Psoas muscle (tissue), 8 donors: Measurements from ENCODE around the gene PIGBOS1. TPM values are rescaled to one million over a fixed set of nuclear protein-coding genes. Genes with fewer than 3 reads are reported as not detected.

Experiments
- ATAC-seq, 4 donors: fragments of 200-7000 bp; cut with Tn5 transposase; one replicate each; pipeline ENCODE4 v1.9.1; 2020; ENCODE audit warnings: moderate library complexity in 3 of 4, mild to moderate bottlenecking in 2 of 4
- DNase-seq, 2 donors: peaks; one replicate each; pipeline ENCODE4 v3.0.0-alpha.2; 2020
- H3K27ac ChIP-seq: fragments of 200-600 bp; one replicate; pipeline ENCODE4 v1.8.0; 2022
- H3K27me3 ChIP-seq, 3 donors: fragments of 200-600 bp in 1 of 3; one replicate each; pipeline versions ENCODE4 v1.6.1 to v1.8.0; 2013 to 2022; ENCODE audit warnings: low read length in 2 of 3, mild to moderate bottlenecking in 2 of 3, moderate library complexity in 1 of 3; ENCODE audit not compliant: insufficient read depth in 3 of 3
- H3K36me3 ChIP-seq, 2 donors: fragments of 200-600 bp in 1 of 2; one replicate each; pipeline versions ENCODE4 v1.6.1 to v1.8.0; 2013 to 2022; ENCODE audit warnings: low read depth in 1 of 2, mild to moderate bottlenecking in 1 of 2, moderate library complexity in 1 of 2; ENCODE audit not compliant: insufficient read depth in 1 of 2
- H3K4me1 ChIP-seq: fragments of 200-600 bp; one replicate; pipeline ENCODE4 v1.8.0; 2022
- H3K4me3 ChIP-seq: fragments of 200-600 bp; one replicate; pipeline ENCODE4 v1.8.0; 2022; ENCODE audit warnings: mild to moderate bottlenecking
- H3K9me3 ChIP-seq: fragments of 200-600 bp; one replicate; pipeline ENCODE4 v1.8.0; 2022
- WGBS, 3 donors: extraction: QIAGEN DNeasy Blood & Tissue Kit; methylation state at CpG; one replicate each; pipeline versions ENCODE4 v1.1.6 to v1.1.7; 2013; 5-methylcytosine and 5-hydroxymethylcytosine counted together
- intact Hi-C, 2 donors: fragments of 100-400 bp; cut with DNase I; formaldehyde crosslinking; loops; one replicate each; pipeline versions ENCODE4 v1.11.0 to v1.14.2; 2022
- polyA plus RNA-seq, 3 donors: library from polyadenylated mRNA; stranded (reverse); fragments of 200-250 nt; gene quantifications; one replicate each; pipeline ENCODE4 v1.2.3, GENCODE V29; 2013
- total RNA-seq, 4 donors: library from RNA; stranded (reverse); fragmentation: NEBNext Ultra II Directional in 2 of 4; extraction: Animal tissue kit (Norgen Biotek cat#: 25700) in 2 of 4; gene quantifications; one replicate each; pipeline versions ENCODE4 v1.2.1 to v1.2.4, GENCODE V29; 2021 to 2023
- TF ChIP-seq, protein P1 (sequence below): fragments of 200-600 bp; IDR thresholded peaks from one replicate; pipeline ENCODE4 v1.8.0; 2022; ENCODE audit warnings: antibody characterized with exemption
- donor health status: healthy with polysubstance abuse.
- donor health status: DM: no; HTN: no; CAD: no; lungs with moderate emphysema.
- donor health status: Bipolar disorder and iron deficiency.
- donor health status: healthy.
- donor health status: DM: yes; HTN: yes; CAD: no.
- donor health status: DM: no; HTN: no; CAD: no.
- donor health status: DM: no; HTN: no; CAD: no.
- donor health status: DM: yes; HTN: yes; CAD: no.

Gene PIGBOS1
- total and polyA plus RNA-seq, 7 donors: 3.5 to 21.3 (median 7.6) TPM

DNA sequence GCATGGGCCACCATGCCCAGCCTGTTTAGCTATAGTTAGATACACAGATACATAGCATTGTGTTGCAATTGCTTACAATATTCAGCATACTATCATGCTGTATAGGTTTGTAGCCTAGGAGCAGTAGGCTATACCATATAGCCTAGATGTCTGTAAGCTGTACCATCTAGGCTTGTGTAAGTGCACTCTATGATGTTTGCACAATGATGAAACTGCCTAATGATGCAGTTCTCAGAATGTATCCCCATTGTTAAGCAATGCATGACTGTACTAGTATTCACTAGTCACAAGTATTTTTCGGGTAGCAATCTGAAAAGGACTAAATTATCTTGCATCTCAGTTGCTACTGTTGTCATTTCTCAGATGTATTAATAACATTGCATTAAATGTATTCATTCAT, 16.1 kb upstream of the PIGBOS1 start:
- no peak for ATAC-seq
- Histone ChIP-seq H3K27me3 (no peaks in the 10 kb centered on the region), H3K36me3 (peaks cover 0 to 69% of the 10 kb centered on the region in 2 donors), H3K4me1 (no peaks in the 10 kb centered on the region), H3K27ac (no peak overlapping the region), H3K4me3 (no peak overlapping the region), H3K9me3 (no peaks in the 10 kb centered on the region)
- TF ChIP-seq, protein P1, sequence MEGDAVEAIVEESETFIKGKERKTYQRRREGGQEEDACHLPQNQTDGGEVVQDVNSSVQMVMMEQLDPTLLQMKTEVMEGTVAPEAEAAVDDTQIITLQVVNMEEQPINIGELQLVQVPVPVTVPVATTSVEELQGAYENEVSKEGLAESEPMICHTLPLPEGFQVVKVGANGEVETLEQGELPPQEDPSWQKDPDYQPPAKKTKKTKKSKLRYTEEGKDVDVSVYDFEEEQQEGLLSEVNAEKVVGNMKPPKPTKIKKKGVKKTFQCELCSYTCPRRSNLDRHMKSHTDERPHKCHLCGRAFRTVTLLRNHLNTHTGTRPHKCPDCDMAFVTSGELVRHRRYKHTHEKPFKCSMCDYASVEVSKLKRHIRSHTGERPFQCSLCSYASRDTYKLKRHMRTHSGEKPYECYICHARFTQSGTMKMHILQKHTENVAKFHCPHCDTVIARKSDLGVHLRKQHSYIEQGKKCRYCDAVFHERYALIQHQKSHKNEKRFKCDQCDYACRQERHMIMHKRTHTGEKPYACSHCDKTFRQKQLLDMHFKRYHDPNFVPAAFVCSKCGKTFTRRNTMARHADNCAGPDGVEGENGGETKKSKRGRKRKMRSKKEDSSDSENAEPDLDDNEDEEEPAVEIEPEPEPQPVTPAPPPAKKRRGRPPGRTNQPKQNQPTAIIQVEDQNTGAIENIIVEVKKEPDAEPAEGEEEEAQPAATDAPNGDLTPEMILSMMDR: no peak
- DNase-seq: no peak
- intact Hi-C loops: no loop called here
- WGBS, 3 donors: 96 to 98% (median 98%) methylated on average over 1 of the region's 1 CpG

DNA sequence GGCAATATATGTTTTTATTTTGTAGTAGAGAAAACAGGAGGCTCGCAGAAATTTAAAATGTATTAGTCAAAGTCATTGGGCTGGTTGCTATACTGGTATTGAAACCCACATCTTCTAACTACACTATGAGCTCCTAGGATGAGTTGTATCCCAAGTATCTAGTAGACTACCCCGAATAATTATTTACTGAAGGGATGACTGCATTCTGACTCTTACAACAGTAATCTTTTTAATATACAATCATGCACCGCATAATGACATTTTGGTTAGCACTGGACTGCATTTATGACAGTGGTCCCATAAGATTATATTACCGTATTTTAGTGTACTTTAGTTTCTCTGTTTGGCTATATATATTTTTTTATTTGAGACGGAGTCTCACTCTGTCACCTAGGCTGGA, 15.4 kb upstream of the PIGBOS1 start:
- TF ChIP-seq, protein P1: no peak
- peaks cover 0 to 69% of the 10 kb centered on the region in 2 donors for H3K36me3 ChIP-seq
- no peaks in the 10 kb centered on the region for H3K4me1 ChIP-seq
- intact Hi-C loops: no loop called here
- no peaks in the 10 kb centered on the region for H3K9me3 ChIP-seq
- 87 to 96% (median 96%) methylated on average over 5 of the region's 5 CpGs for WGBS, 3 donors
- no peak overlapping the region for H3K27ac ChIP-seq
- H3K27me3 ChIP-seq: no peaks in the 10 kb centered on the region
- DNase-seq: no peak
- H3K4me3 ChIP-seq: no peak overlapping the region
- no peak for ATAC-seq

DNA sequence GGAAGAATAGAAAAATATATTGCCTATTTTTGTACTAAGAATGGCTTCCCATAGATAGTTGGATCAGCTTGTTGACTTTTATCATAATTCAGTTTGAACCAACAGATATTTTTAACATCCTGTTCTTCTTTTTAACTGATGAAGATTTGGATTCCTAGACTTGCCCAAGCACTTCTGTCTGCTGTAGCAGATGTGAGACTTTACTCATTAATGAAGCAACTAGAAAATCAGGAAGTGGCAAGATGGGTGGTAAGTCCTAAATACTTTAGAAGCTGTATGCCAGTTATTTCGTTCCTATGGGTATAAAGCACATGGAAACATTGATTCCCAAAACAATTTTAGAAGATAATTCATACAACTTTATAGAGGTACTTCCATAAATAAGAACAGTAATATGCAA, 8.5 kb upstream of the PIGBOS1 start:
- no peak overlapping the region for H3K4me3 ChIP-seq
- H3K27me3 ChIP-seq: no peaks in the 10 kb centered on the region
- TF ChIP-seq, protein P1: no peak
- 75 to 91% (median 79%) methylated on average over 1 of the region's 1 CpG for WGBS, 3 donors
- no peak overlapping the region for H3K27ac ChIP-seq
- H3K9me3 ChIP-seq: no peaks in the 10 kb centered on the region
- H3K36me3 ChIP-seq: peaks cover 0 to 20% of the 10 kb centered on the region in 2 donors
- intact Hi-C loops: loop anchor here in 1 of 2 donors (10.0 kb wide), 1 partner anchor 107 kb away; no protein-coding TSS in a partner anchor
- no peaks in the 10 kb centered on the region for H3K4me1 ChIP-seq
- DNase-seq (no peak), ATAC-seq (no peak)

DNA sequence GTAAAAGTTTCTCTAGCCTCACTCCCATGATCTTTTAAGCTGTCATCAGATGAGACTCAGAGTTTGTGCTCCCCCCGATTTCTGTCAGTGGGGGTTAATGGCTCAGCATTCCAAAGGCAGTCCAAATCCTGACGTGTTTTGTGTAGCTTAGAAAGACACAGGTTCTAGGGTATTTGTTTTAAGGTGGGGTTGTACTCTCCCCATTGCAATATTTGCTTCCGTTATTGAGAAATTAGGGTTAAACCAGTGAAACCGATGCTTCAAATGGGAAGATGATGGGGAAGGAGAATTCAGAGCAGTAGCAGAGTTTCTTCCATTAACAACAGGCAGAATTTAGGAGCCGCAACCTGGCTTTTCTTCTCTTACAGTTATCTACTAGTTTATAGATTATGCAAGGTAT, 3.5 kb upstream of the PIGBOS1 start:
- peaks cover 6% of the 10 kb centered on the region for H3K4me1 ChIP-seq
- no peak for DNase-seq
- H3K4me3 ChIP-seq: no peak overlapping the region
- no peaks in the 10 kb centered on the region for H3K9me3 ChIP-seq
- 83 to 87% (median 87%) methylated on average over 5 of the region's 5 CpGs for WGBS, 3 donors
- TF ChIP-seq, protein P1: no peak
- intact Hi-C loops: loop anchor here in 1 of 2 donors (10.0 kb wide), 1 partner anchor 112 kb away; no protein-coding TSS in a partner anchor
- H3K36me3 ChIP-seq: no peaks in the 10 kb centered on the region
- H3K27me3 ChIP-seq: no peaks in the 10 kb centered on the region
- no peak for ATAC-seq
- H3K27ac ChIP-seq: no peak overlapping the region

DNA sequence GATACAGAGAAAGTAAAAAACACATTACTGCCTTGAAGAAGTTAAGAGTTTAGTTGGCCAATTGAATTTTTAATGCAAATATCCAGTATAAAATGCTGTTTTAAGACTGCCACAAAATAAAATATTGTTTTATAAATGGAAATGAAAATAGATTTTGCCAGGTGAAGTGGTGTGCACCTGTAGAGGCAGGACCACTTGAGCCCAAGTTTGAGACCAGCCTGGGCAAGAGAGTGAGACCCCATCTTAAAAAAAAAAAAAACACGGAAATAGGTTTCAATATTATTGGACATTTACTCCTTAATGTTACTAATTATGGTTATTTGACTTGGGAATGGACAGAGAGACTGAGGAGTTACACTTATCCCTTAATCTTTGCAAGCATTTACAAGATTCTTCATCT, 2.0 kb upstream of the PIGBOS1 start:
- Histone ChIP-seq H3K36me3 (peaks cover 0 to under 1% of the 10 kb centered on the region in 2 donors), H3K27me3 (no peaks in the 10 kb centered on the region), H3K4me3 (no peak overlapping the region), H3K9me3 (no peaks in the 10 kb centered on the region), H3K27ac (no peak overlapping the region), H3K4me1 (peaks cover 8% of the 10 kb centered on the region)
- DNase-seq (no peak), ATAC-seq (no peak)
- WGBS, 3 donors: 81 to 90% (median 87%) methylated on average over 1 of the region's 1 CpG
- TF ChIP-seq, protein P1: no peak
- intact Hi-C loops: loop anchor here in 1 of 2 donors (10.0 kb wide), 1 partner anchor 114 kb away; no protein-coding TSS in a partner anchor
